GM19023 (cell line): ENCODE results near the gene CDC42EP4.

Experiments
- ATAC-seq: cut with Tn5 transposase; IDR thresholded peaks from one replicate; pipeline ENCODE4 v1.9.1; 2021; ENCODE audit warnings: mild to moderate bottlenecking, moderate library complexity; ENCODE audit not compliant: unreplicated experiment

The CDC42EP4 gene

GRCh38 chr17:73311781-73312641, at the start of gene CDC42EP4:
Gene CDC42EP4 (minus strand): TSS chr17:73312001. CDS start chr17:73286500, 25,501 bp downstream.
- peak; percentile 89 for ATAC-seq

GRCh38 chr17:73360961-73361761, 49.4 kb upstream of the CDC42EP4 start:
- no peak for ATAC-seq

- no peak for ATAC-seq
Observed at GRCh38 chr17:73359987-73360410, 48.2 kb upstream of the CDC42EP4 start.

GRCh38 chr17:73359352-73359751, 47.6 kb upstream of the CDC42EP4 start:
- no peak for ATAC-seq

GRCh38 chr17:73358668-73359067, 46.9 kb upstream of the CDC42EP4 start:
- ATAC-seq, result no peak

- no peak for ATAC-seq
Observed at GRCh38 chr17:73357981-73358380, 46.2 kb upstream of the CDC42EP4 start.

- ATAC-seq, result no peak
Observed at GRCh38 chr17:73357318-73357717, 45.5 kb upstream of the CDC42EP4 start.

- ATAC-seq, result no peak
Observed at GRCh38 chr17:73356561-73357170, 44.9 kb upstream of the CDC42EP4 start.

GRCh38 chr17:73354423-73355284, 42.9 kb upstream of the CDC42EP4 start:
- no peak for ATAC-seq

GRCh38 chr17:73352261-73352660, 40.5 kb upstream of the CDC42EP4 start:
- no peak for ATAC-seq

- ATAC-seq, result no peak
Observed at GRCh38 chr17:73351764-73352163, 40.0 kb upstream of the CDC42EP4 start.

- ATAC-seq, result no peak
Observed at GRCh38 chr17:73350864-73351263, 39.1 kb upstream of the CDC42EP4 start.

- no peak for ATAC-seq
Observed at GRCh38 chr17:73349647-73350046, 37.8 kb upstream of the CDC42EP4 start.

GRCh38 chr17:73349138-73349537, 37.3 kb upstream of the CDC42EP4 start:
- no peak for ATAC-seq

GRCh38 chr17:73348829-73349095, 37.0 kb upstream of the CDC42EP4 start:
- ATAC-seq, result no peak

- no peak for ATAC-seq
Observed at GRCh38 chr17:73348018-73348828, 36.4 kb upstream of the CDC42EP4 start.

GRCh38 chr17:73347351-73347750, 35.5 kb upstream of the CDC42EP4 start:
- no peak for ATAC-seq

GRCh38 chr17:73346501-73347162, 34.8 kb upstream of the CDC42EP4 start:
- ATAC-seq, result no peak

GRCh38 chr17:73343739-73344454, 32.1 kb upstream of the CDC42EP4 start:
- no peak for ATAC-seq
